Hepatocyte (in vitro differentiated cells): ENCODE data around the gene BOD1. TPM values are rescaled to one million over a fixed set of nuclear protein-coding genes. Genes with fewer than 3 reads are reported as not detected.

Experiments used
- DNase-seq: peaks from one replicate; pipeline ENCODE4 v3.0.0-alpha.2; 2016; ENCODE audit warnings: low spot score
- H2AFZ ChIP-seq: fragments of 200-600 bp; sonication (generic); 2 replicates; pipeline ENCODE4 v1.6.0; 2016; ENCODE audit warnings: antibody characterized with exemption, mild to moderate bottlenecking
- H3K27ac ChIP-seq: fragments of 200-600 bp; sonication (generic); 2 replicates; pipeline ENCODE4 v1.5.1; 2016; ENCODE audit warnings: mild to moderate bottlenecking
- H3K27me3 ChIP-seq: fragments of 200-600 bp; sonication (generic); 2 replicates; pipeline ENCODE4 v1.6.1; 2016
- H3K36me3 ChIP-seq: fragments of 200-600 bp; sonication (generic); replicated peaks from 2 replicates; pipeline ENCODE4 v1.5.1; 2016; ENCODE audit warnings: low read depth; ENCODE audit not compliant: insufficient read depth
- H3K4me1 ChIP-seq: fragments of 200-600 bp; sonication (generic); 2 replicates; pipeline ENCODE4 v1.5.1; 2016; ENCODE audit warnings: mild to moderate bottlenecking, moderate library complexity; ENCODE audit not compliant: insufficient read depth
- H3K4me2 ChIP-seq: fragments of 200-600 bp; sonication (generic); 2 replicates; pipeline ENCODE4 v1.6.0; 2016
- H3K4me3 ChIP-seq: fragments of 200-600 bp; sonication (generic); 2 replicates; pipeline ENCODE4 v1.5.1; 2016; ENCODE audit warnings: mild to moderate bottlenecking
- H3K79me2 ChIP-seq: fragments of 200-600 bp; sonication (generic); 2 replicates; pipeline ENCODE4 v1.6.0; 2017; ENCODE audit warnings: mild to moderate bottlenecking
- H3K9me2 ChIP-seq: fragments of 200-600 bp; sonication (generic); replicated peaks from 2 replicates; pipeline ENCODE4 v1.6.0; 2017; ENCODE audit warnings: mild to moderate bottlenecking; ENCODE audit not compliant: insufficient read depth
- H3K9me3 ChIP-seq: fragments of 200-600 bp; sonication (generic); 2 replicates; pipeline ENCODE4 v1.5.1; 2016; ENCODE audit warnings: low read depth, mild to moderate bottlenecking
- H4K20me1 ChIP-seq: fragments of 200-600 bp; sonication (generic); 2 replicates; pipeline ENCODE4 v1.6.0; 2016; ENCODE audit warnings: mild to moderate bottlenecking; ENCODE audit not compliant: insufficient read depth, poor library complexity, severe bottlenecking
- EZH2 ChIP-seq: fragments of 200-600 bp; sonication (generic); IDR thresholded peaks from 2 replicates; pipeline ENCODE4 v1.6.1; 2016; ENCODE audit warnings: antibody characterized with exemption, mild to moderate bottlenecking, borderline replicate concordance
- EZH2phosphoT487 ChIP-seq: fragments of 200-600 bp; sonication (generic); IDR thresholded peaks from one replicate; pipeline ENCODE4 v1.6.1; 2018; ENCODE audit warnings: antibody characterized with exemption, mild to moderate bottlenecking, low read depth, moderate library complexity; ENCODE audit not compliant: unreplicated experiment, severe bottlenecking
- WGBS: methylation state at CpG from one replicate; pipeline ENCODE4 v1.1.6; 2016; ENCODE audit warnings: low lambda C conversion rate; ENCODE audit errors: missing lambda C conversion rate; 5-methylcytosine and 5-hydroxymethylcytosine counted together
- polyA plus RNA-seq: library from polyadenylated mRNA; unstranded; fragments of >200 nt; fragmentation: Nextera tagmentation; extraction: Ambion mirVana; gene quantifications from 2 replicates; pipeline ENCODE4 v1.2.1, GENCODE V29; 2016
- total RNA-seq: library from RNA; depleted of rRNA; stranded (reverse); fragments of >200 nt; gene quantifications from 2 replicates; pipeline ENCODE4 v1.2.3, GENCODE V29; 2014
- TF ChIP-seq, protein P1 (sequence below): fragments of 200-600 bp; sonication (generic); IDR thresholded peaks from 2 replicates; pipeline ENCODE4 v1.5.1; 2016; ENCODE audit warnings: antibody characterized with exemption, mild to moderate bottlenecking; ENCODE audit not compliant: poor library complexity

Gene BOD1
- total and polyA plus RNA-seq, 2 experiments from 2014 or later: 68.9 to 76.3 TPM

DNA sequence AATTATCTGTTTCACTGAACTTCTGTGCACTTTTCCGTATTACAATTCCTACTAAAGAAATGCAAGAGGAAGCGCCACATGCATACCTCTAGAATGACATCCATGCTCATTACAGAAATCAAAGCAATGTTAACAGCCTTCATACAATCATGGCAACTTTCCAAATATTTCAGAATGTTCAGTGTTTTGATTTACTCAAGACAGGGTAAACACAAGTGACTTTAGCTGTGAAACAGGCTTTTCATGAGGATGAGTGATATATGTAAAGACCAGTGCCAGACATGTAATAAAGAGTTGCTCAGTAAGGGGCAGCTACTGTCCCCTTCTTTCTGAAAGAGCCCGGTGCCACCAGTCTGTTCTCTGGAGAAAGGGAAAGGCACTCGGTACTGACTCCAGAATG is 4.7 kb downstream of the BOD1 start:
- 94% methylated on average over 4 of the region's 4 CpGs for WGBS
- no peaks in the 10 kb centered on the region for H3K36me3 ChIP-seq
- H3K4me1 ChIP-seq: peaks cover 26% of the 10 kb centered on the region

DNA sequence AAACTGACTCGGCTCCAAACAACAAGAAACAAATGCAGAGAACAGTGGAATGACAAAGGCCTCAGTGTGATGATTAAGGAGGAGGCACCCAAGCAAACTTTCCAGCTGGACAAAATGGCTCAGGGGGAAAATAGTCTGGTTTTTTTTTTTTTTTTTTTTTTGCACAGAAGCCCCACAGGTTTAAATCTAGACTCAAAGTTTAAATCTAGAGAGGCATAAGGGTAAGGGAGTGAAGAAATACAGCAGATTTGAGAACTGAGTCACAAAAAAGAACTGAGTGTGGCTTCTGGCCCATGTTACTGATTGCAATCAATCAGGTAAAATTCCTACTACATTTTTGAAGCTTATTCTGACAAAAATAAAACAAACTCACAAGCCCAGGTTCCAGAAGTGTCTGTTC is 12.3 kb downstream of the BOD1 start:
- WGBS: 95% methylated on average over 1 of the region's 1 CpG
- Histone ChIP-seq H3K27ac (no peak overlapping the region), H3K9me3 (no peaks in the 10 kb centered on the region), H2AFZ (no peak overlapping the region), H3K4me1 (no peaks in the 10 kb centered on the region), H3K9me2 (no peaks in the 10 kb centered on the region), H3K36me3 (no peaks in the 10 kb centered on the region), H3K27me3 (no peaks in the 10 kb centered on the region), H3K79me2 (peaks cover 16% of the 10 kb centered on the region), H3K4me2 (no peak overlapping the region), H3K4me3 (no peak overlapping the region), H4K20me1 (peaks cover 9% of the 10 kb centered on the region)
- TF ChIP-seq, protein P1, sequence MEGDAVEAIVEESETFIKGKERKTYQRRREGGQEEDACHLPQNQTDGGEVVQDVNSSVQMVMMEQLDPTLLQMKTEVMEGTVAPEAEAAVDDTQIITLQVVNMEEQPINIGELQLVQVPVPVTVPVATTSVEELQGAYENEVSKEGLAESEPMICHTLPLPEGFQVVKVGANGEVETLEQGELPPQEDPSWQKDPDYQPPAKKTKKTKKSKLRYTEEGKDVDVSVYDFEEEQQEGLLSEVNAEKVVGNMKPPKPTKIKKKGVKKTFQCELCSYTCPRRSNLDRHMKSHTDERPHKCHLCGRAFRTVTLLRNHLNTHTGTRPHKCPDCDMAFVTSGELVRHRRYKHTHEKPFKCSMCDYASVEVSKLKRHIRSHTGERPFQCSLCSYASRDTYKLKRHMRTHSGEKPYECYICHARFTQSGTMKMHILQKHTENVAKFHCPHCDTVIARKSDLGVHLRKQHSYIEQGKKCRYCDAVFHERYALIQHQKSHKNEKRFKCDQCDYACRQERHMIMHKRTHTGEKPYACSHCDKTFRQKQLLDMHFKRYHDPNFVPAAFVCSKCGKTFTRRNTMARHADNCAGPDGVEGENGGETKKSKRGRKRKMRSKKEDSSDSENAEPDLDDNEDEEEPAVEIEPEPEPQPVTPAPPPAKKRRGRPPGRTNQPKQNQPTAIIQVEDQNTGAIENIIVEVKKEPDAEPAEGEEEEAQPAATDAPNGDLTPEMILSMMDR: no peak
- TF ChIP-seq EZH2: no peak
- no peak for DNase-seq

More for the DNA sequence above, 4.7 kb downstream of the BOD1 start:
- Histone ChIP-seq H3K9me3 (no peaks in the 10 kb centered on the region), H3K9me2 (no peaks in the 10 kb centered on the region), H3K4me2 (no peak overlapping the region), H2AFZ (no peak overlapping the region), H3K79me2 (peaks cover 78% of the 10 kb centered on the region), H4K20me1 (peaks cover 72% of the 10 kb centered on the region), H3K4me3 (no peak overlapping the region), H3K27me3 (no peaks in the 10 kb centered on the region), H3K27ac (no peak overlapping the region)
- TF ChIP-seq, protein P1: no peak
- TF ChIP-seq EZH2 (no peak), EZH2phosphoT487 (no peak)
- DNase-seq: no peak

DNA sequence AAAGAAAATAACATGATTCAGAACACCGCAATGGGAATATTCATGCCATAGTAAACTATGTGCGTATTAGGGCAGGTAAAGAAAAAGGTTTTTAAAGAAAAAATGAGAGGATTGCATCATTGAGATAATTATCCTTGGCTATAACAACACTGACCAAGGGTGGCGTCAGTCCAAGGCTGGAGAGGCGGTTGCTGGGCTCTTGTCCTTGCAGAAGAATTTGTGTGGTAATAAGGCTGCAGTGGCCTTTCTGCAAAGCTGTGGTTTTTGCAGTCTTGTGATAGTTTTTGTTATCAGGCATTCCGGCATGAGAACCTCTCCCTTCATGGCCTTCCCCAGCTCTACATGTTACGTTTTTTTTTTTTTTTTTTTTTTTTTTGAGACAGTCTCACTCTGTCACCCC is 14.0 kb downstream of the BOD1 start:
- Histone ChIP-seq H2AFZ (no peak overlapping the region), H3K9me3 (no peaks in the 10 kb centered on the region), H4K20me1 (peaks cover 2% of the 10 kb centered on the region), H3K27ac (no peak overlapping the region), H3K4me2 (no peak overlapping the region), H3K9me2 (no peaks in the 10 kb centered on the region), H3K36me3 (no peaks in the 10 kb centered on the region), H3K4me3 (no peak overlapping the region), H3K27me3 (no peaks in the 10 kb centered on the region), H3K79me2 (peaks cover 3% of the 10 kb centered on the region), H3K4me1 (no peaks in the 10 kb centered on the region)
- DNase-seq: peak; percentile 44
- 78% methylated on average over 6 of the region's 6 CpGs for WGBS
- TF ChIP-seq EZH2phosphoT487: no peak
- no peak for TF ChIP-seq EZH2
- TF ChIP-seq, protein P1: no peak

DNA sequence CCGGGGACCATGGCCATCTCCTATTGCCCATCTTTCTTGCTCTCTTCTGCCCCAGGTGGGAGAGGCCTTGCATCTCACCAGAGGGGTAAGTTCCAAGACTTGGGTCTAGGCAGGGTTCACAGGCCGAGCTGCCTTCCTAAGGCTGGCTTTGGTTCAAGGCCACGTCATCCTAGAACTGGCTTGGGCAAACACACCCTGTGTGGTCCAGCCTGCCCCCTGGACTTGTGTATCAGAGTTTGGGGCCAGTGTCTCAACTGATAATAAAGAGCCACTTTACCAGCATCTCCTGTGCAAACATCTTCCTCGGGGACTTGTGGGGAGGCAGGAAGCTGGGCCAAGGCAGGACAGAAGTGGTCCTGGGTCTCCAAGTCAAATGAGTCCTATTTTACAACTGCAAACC is 17.8 kb downstream of the BOD1 start:
- no peaks in the 10 kb centered on the region for H3K27me3 ChIP-seq
- no peak for DNase-seq
- no peaks in the 10 kb centered on the region for H3K36me3 ChIP-seq
- H2AFZ ChIP-seq: no peak overlapping the region
- no peak overlapping the region for H3K27ac ChIP-seq
- H3K79me2 ChIP-seq: no peaks in the 10 kb centered on the region
- H3K4me3 ChIP-seq: no peak overlapping the region
- H3K9me3 ChIP-seq: no peaks in the 10 kb centered on the region
- no peaks in the 10 kb centered on the region for H3K4me1 ChIP-seq
- no peaks in the 10 kb centered on the region for H3K9me2 ChIP-seq
- 98% methylated on average over 4 of the region's 4 CpGs for WGBS
- H4K20me1 ChIP-seq: no peaks in the 10 kb centered on the region
- TF ChIP-seq EZH2 (no peak), EZH2phosphoT487 (no peak)
- TF ChIP-seq, protein P1: no peak
- H3K4me2 ChIP-seq: no peak overlapping the region
